ENCODE data around the gene IRAK2.

DNA sequence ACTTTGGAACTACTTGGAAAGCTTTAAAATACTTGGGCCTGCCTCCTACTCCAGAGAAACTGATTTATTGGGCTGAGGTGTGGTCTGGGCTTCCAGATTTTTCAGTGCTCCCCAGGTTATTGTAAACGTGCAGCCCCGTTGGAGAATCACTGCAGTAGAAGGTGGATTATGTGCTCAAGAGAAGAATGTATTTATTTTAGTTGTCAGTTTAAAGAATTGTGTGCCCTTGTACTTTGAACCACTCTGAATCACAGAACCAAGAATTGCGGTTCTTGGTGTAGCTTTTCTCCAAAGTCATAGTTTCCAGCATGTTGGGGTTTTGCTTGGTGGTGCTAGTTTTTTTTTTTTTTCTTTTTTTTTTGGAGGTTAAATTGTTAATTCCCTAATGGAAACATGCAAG is 85.1 kb downstream of the IRAK2 start:
- TF ChIP-seq, protein P1, sequence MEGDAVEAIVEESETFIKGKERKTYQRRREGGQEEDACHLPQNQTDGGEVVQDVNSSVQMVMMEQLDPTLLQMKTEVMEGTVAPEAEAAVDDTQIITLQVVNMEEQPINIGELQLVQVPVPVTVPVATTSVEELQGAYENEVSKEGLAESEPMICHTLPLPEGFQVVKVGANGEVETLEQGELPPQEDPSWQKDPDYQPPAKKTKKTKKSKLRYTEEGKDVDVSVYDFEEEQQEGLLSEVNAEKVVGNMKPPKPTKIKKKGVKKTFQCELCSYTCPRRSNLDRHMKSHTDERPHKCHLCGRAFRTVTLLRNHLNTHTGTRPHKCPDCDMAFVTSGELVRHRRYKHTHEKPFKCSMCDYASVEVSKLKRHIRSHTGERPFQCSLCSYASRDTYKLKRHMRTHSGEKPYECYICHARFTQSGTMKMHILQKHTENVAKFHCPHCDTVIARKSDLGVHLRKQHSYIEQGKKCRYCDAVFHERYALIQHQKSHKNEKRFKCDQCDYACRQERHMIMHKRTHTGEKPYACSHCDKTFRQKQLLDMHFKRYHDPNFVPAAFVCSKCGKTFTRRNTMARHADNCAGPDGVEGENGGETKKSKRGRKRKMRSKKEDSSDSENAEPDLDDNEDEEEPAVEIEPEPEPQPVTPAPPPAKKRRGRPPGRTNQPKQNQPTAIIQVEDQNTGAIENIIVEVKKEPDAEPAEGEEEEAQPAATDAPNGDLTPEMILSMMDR (IDR thresholded peaks at IDR 0.05; ENCODE audit: extremely low read depth in 1 of 2, insufficient read depth in 1 of 2, low read depth in 1 of 2, low read length in 2 of 2): no peak
- TF ChIP-seq POLR2A (IDR thresholded peaks at IDR 0.05; ENCODE audit: low read depth, low read length) (no peak), EZH2 (IDR thresholded peaks at IDR 0.05; ENCODE audit: borderline replicate concordance, low read depth, low read length, severe bottlenecking) (no peak), POLR2AphosphoS5 (IDR thresholded peaks at IDR 0.05; ENCODE audit: insufficient read depth, low read depth, low read length) (no peak), FOS (IDR thresholded peaks at IDR 0.05; ENCODE audit: borderline replicate concordance, insufficient read depth, low read length) (no peak), MYC (IDR thresholded peaks at IDR 0.05; ENCODE audit: low read depth, low read length) (no peak), GATA2 (IDR thresholded peaks at IDR 0.05; ENCODE audit: insufficient read depth, insufficient read length, low read depth, low read length) (no peak)
- TF ChIP-seq, protein P2, sequence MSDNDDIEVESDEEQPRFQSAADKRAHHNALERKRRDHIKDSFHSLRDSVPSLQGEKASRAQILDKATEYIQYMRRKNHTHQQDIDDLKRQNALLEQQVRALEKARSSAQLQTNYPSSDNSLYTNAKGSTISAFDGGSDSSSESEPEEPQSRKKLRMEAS (IDR thresholded peaks at IDR 0.05; ENCODE audit: insufficient read depth, insufficient read length): no peak
